Dendritic cell treated with granulocyte-macrophage colony-stimulating factor and Interleukin-4, amounts not matched to agents 40 ng/mL and 50 ng/mL, for 4 days (primary cell): ENCODE data around the gene BRSK2.
"Not testable (repeated sequence)": the region's sequence is repeated elsewhere in the genome, so short reads cannot be mapped to it uniquely, and the experiment has no call there.

Source experiments
- H3K27ac Mint-ChIP-seq: one replicate; pipeline ENCODE4 v1.8.0; 2022; ENCODE audit warnings: mild to moderate bottlenecking, mixed read lengths
- H3K27me3 Mint-ChIP-seq: one replicate; pipeline ENCODE4 v1.8.0; 2022; ENCODE audit warnings: mild to moderate bottlenecking, mixed read lengths
- H3K36me3 Mint-ChIP-seq: one replicate; pipeline ENCODE4 v1.8.0; 2022; ENCODE audit warnings: low read depth, mixed read lengths
- H3K4me1 Mint-ChIP-seq: one replicate; pipeline ENCODE4 v1.8.0; 2022; ENCODE audit warnings: low read depth, mixed read lengths
- H3K4me3 Mint-ChIP-seq: one replicate; pipeline ENCODE4 v1.8.0; 2022; ENCODE audit warnings: mild to moderate bottlenecking, moderate library complexity, mixed read lengths
- H3K9me3 Mint-ChIP-seq: one replicate; pipeline ENCODE4 v1.8.0; 2022; ENCODE audit warnings: mixed read lengths
- intact Hi-C: fragments of 100-400 bp; cut with micrococcal nuclease; formaldehyde crosslinking; loops from one replicate; pipeline ENCODE4 v1.15.0; 2022

BRSK2 gene

GRCh38 chr11:1428762-1429316 lies 39.1 kb downstream of the BRSK2 start:
- Mint-ChIP-seq H3K27ac (no peak overlapping the region), H3K27me3 (no peaks in the 10 kb centered on the region), H3K4me1 (no peaks in the 10 kb centered on the region), H3K9me3 (peaks cover 7% of the 10 kb centered on the region), H3K36me3 (no peaks in the 10 kb centered on the region), H3K4me3 (no peak overlapping the region)
- intact Hi-C loops = no loop called here

- Mint-ChIP-seq H3K4me1 (no peaks in the 10 kb centered on the region), H3K36me3 (no peaks in the 10 kb centered on the region), H3K27me3 (peaks cover 1% of the 10 kb centered on the region), H3K4me3 (no peak overlapping the region), H3K27ac (no peak overlapping the region), H3K9me3 (peaks cover 7% of the 10 kb centered on the region)
- intact Hi-C loops = no loop called here
These were observed 43.8 kb downstream of the BRSK2 start for GRCh38 chr11:1433568-1433967.

DNA sequence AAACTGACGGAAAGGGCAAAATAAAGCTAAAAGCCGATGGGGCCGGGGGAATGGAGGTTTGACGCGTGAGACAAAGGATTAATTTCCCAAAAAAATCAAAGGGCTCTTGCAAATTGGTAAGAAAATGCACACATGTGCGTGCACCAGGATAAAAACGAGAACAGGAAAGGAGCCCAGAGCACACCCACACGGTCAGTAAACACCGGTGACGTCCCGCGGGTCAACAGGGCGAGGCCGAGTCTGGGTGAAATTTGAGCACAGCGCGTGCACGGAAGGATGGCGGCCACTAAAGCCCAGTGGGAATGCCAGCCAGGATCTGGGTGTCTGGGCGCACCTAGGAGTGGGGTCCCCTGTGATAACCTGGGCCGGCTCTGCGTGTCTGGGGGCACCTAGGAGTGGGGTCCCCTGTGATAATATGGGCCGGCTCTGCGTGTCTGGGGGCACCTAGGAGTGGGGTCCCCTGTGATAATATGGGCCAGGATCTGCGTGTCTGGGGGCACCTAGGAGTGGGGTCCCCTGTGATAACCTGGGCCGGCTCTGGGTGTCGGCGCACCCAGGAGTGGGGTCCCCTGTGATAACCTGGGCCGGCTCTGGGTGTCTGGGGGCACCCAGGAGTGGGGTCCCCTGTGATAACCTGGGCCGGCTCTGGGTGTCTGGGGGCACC lies 44.4 kb downstream of the BRSK2 start:
- Mint-ChIP-seq H3K36me3 (no peaks in the 10 kb centered on the region), H3K4me1 (no peaks in the 10 kb centered on the region), H3K4me3 (no peak overlapping the region), H3K9me3 (peaks cover 2% of the 10 kb centered on the region), H3K27me3 (peaks cover 1% of the 10 kb centered on the region), H3K27ac (no peak overlapping the region)
- intact Hi-C loops = no loop called here

- H3K27me3 Mint-ChIP-seq, H3K27ac Mint-ChIP-seq, H3K4me1 Mint-ChIP-seq, intact Hi-C loops, H3K36me3 Mint-ChIP-seq, H3K4me3 Mint-ChIP-seq, H3K9me3 Mint-ChIP-seq: not testable (repeated sequence)
These were observed 45.7 kb downstream of the BRSK2 start for GRCh38 chr11:1435479-1435819.

- no peaks in the 10 kb centered on the region for H3K9me3 Mint-ChIP-seq
- H3K27me3 Mint-ChIP-seq = peaks cover 1% of the 10 kb centered on the region
- no peak overlapping the region for H3K4me3 Mint-ChIP-seq
- no peaks in the 10 kb centered on the region for H3K36me3 Mint-ChIP-seq
- no peak overlapping the region for H3K27ac Mint-ChIP-seq
- H3K4me1 Mint-ChIP-seq = no peaks in the 10 kb centered on the region
- intact Hi-C loops = no loop called here
These were observed 46.2 kb downstream of the BRSK2 start for GRCh38 chr11:1435820-1436467.

DNA sequence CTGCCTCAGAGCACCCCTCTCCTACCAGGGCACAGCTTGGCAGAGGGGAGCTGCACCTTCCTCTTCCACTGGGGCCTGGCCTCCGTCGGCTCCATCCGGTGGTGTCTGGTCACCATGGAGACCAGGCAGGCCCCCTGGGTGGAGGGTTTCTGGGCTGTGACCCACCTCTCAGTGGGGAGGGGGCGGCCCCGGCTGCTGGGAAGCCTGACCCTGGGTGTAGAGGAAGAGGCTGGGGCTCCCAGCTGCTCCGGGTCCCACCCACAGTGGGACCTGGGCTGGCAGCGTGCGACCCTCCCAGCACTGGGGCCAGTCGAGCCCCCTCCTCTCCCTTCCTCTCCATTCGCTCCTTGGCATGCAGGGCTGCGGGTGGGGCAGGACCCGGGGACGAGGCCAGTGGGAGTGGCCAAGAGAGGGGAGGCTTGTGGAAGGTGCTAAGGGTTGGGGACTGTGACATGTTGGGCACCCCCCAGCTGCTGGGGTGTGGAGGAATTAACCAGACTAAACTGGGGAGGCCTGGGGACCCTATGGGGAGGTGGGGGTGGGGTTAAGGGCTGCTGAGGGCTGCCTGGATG lies 46.8 kb downstream of the BRSK2 start:
- H3K36me3 Mint-ChIP-seq = no peaks in the 10 kb centered on the region
- no peak overlapping the region for H3K4me3 Mint-ChIP-seq
- H3K4me1 Mint-ChIP-seq = no peaks in the 10 kb centered on the region
- H3K9me3 Mint-ChIP-seq = no peaks in the 10 kb centered on the region
- peaks cover 1% of the 10 kb centered on the region for H3K27me3 Mint-ChIP-seq
- H3K27ac Mint-ChIP-seq = no peak overlapping the region
- intact Hi-C loops = no loop called here

DNA sequence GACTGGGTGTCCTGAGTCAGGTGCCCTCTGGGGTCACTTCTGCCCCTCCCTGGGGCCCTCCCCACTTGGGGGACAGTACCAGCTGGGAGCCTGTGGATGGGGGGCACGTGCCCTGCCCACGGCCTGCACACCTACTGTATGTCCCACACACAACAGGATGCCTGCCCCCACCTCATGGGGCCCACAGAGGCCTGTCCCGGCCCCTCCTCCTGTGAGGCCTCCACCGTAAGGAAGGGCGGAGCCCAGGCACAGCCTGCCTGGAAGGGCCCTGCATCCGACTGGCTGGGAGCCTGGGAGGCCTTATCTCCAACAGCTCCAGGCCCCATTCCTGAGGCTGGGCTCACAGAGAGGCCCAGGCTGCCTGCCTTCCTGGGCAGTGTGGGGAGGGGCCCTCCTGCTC lies 47.8 kb downstream of the BRSK2 start:
- H3K36me3 Mint-ChIP-seq = no peaks in the 10 kb centered on the region

GRCh38 chr11:1438261-1438966 lies 48.7 kb downstream of the BRSK2 start:
- Mint-ChIP-seq H3K27me3 (peaks cover 1% of the 10 kb centered on the region), H3K4me3 (no peak overlapping the region), H3K4me1 (no peaks in the 10 kb centered on the region), H3K9me3 (no peaks in the 10 kb centered on the region), H3K27ac (no peak overlapping the region), H3K36me3 (no peaks in the 10 kb centered on the region)
- intact Hi-C loops = no loop called here

More for the DNA sequence above, 47.8 kb downstream of the BRSK2 start:
- Mint-ChIP-seq H3K9me3 (no peaks in the 10 kb centered on the region), H3K27ac (no peak overlapping the region), H3K4me3 (no peak overlapping the region), H3K4me1 (no peaks in the 10 kb centered on the region), H3K27me3 (peaks cover 1% of the 10 kb centered on the region)
- intact Hi-C loops = no loop called here

DNA sequence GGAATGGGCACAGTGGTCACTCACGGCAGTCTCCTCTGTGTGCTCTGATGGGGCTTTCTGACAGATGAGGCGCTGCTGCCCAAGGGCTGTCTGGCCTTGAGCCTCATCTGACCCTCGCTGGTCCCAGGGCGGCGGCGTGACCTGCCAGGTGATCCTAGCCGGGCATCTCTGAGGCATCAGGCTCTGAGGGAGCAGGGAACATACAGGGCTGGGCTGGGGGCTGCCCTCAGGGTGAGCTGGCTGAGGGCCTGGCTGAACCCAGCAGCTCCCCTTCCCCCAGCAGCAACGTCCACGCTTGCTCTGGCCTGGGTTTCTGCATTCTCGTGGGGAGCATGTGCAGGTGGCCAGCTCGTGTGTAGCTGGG lies 49.2 kb downstream of the BRSK2 start:
- intact Hi-C loops = no loop called here
- H3K27me3 Mint-ChIP-seq = peaks cover 1% of the 10 kb centered on the region
- no peaks in the 10 kb centered on the region for H3K4me1 Mint-ChIP-seq
- H3K27ac Mint-ChIP-seq = no peak overlapping the region
- no peak overlapping the region for H3K4me3 Mint-ChIP-seq
- no peaks in the 10 kb centered on the region for H3K9me3 Mint-ChIP-seq
- no peaks in the 10 kb centered on the region for H3K36me3 Mint-ChIP-seq

DNA sequence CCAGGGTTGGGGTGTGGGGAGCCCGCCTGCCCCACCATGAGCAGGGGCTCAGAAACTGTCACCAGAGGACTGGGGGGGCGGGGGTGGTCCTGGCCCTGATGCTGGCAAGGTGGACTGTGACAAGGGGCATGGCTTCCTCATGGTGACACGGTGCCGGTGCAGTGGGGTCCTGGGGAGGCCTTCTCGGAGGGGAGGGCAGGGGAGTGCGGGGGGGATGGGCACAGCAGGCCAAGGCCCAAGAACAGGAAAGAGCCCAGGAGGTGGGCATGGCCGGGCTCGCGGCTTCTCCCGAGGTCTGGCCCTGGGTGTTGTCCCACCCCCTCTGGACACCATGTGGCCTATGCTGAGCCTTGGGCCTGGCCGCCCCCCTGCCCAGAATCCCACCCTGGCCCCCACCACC lies 49.6 kb downstream of the BRSK2 start:
- H3K4me3 Mint-ChIP-seq = no peak overlapping the region
- no peak overlapping the region for H3K27ac Mint-ChIP-seq
- no peaks in the 10 kb centered on the region for H3K36me3 Mint-ChIP-seq
- no peaks in the 10 kb centered on the region for H3K9me3 Mint-ChIP-seq
- intact Hi-C loops = no loop called here
- peaks cover 1% of the 10 kb centered on the region for H3K27me3 Mint-ChIP-seq
- no peaks in the 10 kb centered on the region for H3K4me1 Mint-ChIP-seq

- H3K4me3 Mint-ChIP-seq = no peak overlapping the region
- H3K9me3 Mint-ChIP-seq = no peaks in the 10 kb centered on the region
- no peaks in the 10 kb centered on the region for H3K27me3 Mint-ChIP-seq
- H3K4me1 Mint-ChIP-seq = no peaks in the 10 kb centered on the region
- intact Hi-C loops = no loop called here
- H3K27ac Mint-ChIP-seq = no peak overlapping the region
- no peaks in the 10 kb centered on the region for H3K36me3 Mint-ChIP-seq
These were observed 50.3 kb downstream of the BRSK2 start for GRCh38 chr11:1440066-1440465.

GRCh38 chr11:1440496-1440895 lies 50.8 kb downstream of the BRSK2 start:
- Mint-ChIP-seq H3K4me1 (no peaks in the 10 kb centered on the region), H3K27me3 (no peaks in the 10 kb centered on the region)
- intact Hi-C loops = no loop called here

GRCh38 chr11:1442163-1442562 lies 52.4 kb downstream of the BRSK2 start:
- no peak overlapping the region for H3K27ac Mint-ChIP-seq
- no peaks in the 10 kb centered on the region for H3K9me3 Mint-ChIP-seq
- H3K27me3 Mint-ChIP-seq = no peaks in the 10 kb centered on the region
- intact Hi-C loops = no loop called here
- no peaks in the 10 kb centered on the region for H3K4me1 Mint-ChIP-seq
- H3K4me3 Mint-ChIP-seq = no peak overlapping the region
- H3K36me3 Mint-ChIP-seq = no peaks in the 10 kb centered on the region

More at GRCh38 chr11:1440496-1440895, 50.8 kb downstream of the BRSK2 start:
- no peaks in the 10 kb centered on the region for H3K9me3 Mint-ChIP-seq
- H3K4me3 Mint-ChIP-seq = no peak overlapping the region
- no peaks in the 10 kb centered on the region for H3K36me3 Mint-ChIP-seq
- H3K27ac Mint-ChIP-seq = no peak overlapping the region

DNA sequence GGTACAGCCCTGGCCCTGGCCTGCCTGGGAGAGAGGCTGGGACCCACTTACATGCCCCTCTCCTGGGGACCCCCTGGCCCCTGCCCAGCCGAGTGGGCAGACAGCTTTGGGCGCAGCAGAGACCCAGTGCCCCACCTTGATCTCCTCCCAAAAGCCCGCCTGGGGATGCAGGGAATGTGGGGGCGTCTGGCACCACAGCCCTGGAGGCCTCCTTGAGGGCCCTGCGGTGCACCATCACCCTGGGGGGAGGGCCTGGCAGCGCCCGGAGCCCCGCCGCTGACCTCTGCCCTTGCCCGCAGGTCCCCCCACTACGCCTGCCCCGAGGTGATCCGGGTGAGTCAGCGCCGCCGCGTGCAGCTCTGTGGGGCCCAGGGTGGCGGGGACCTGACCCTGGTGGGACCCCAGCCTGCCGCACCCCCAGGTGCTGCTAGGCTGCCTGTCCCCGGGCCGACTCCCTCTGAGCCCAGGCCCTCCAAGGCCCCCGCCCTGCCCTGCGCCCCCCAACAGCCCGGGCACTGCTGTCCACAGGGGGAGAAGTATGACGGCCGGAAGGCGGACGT lies 53.2 kb downstream of the BRSK2 start:
- Mint-ChIP-seq H3K27me3 (no peaks in the 10 kb centered on the region), H3K27ac (no peak overlapping the region), H3K4me1 (no peaks in the 10 kb centered on the region), H3K36me3 (no peaks in the 10 kb centered on the region), H3K9me3 (no peaks in the 10 kb centered on the region), H3K4me3 (no peak overlapping the region)
- intact Hi-C loops = no loop called here
